ENCODE results near the gene CRYBG2. TPM values are rescaled to one million over a fixed set of nuclear protein-coding genes. Genes with fewer than 3 reads are reported as not detected.

CRYBG2 gene
- total RNA-seq, 1 donor from 2014 or later: 0.27 TPM

DNA sequence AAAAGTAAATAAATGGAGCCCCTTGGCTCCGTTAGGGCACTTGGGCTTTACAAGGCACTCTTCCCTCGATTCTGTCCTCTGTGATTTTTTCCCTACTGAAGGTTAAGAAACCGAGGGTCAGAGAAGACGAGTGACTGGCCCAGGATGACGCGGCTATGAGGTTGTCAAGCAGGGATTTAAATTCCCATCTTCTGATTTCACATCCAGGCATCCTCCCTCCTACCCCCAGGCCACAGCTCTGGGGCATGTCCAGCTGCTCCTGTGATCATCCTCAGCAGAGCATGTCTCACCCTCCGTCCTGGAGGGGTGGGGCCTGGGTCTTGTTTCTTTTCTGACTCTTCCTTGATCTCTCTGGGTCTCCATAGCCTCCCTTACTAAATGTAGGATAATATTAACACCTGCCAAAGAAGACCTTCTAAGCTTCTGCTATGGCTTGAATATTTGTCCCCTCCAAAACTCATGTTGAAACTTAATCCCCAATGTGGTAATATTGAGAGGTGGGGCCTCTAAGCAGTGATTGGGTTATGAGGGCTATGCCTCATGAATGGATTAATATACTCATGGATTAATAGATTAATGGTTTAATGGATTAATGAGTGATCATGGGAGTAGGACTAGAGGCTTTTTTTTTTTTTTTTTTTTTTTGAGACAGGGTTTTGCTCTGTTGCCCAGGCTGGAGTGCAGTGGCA, 4.6 kb downstream of the CRYBG2 start:
- H3K9me3 Mint-ChIP-seq: no peaks in the 10 kb centered on the region
- CTCF ChIA-PET: interaction anchor here (0.6 kb wide), 1 partner anchor 14 kb away, joined by 3 read pairs; no protein-coding TSS in a partner anchor
- no peaks in the 10 kb centered on the region for H3K27me3 Mint-ChIP-seq
- POLR2A ChIA-PET: interaction anchor here (0.6 kb wide), 1 partner anchor 123 kb away, joined by 11 read pairs; no protein-coding TSS in a partner anchor
- H3K4me1 Mint-ChIP-seq: no peaks in the 10 kb centered on the region
- no peak for DNase-seq
- intact Hi-C loops (cut with micrococcal nuclease): no loop called here
- no peak overlapping the region for H3K27ac Mint-ChIP-seq
- no peak overlapping the region for H3K4me3 Mint-ChIP-seq
- TF ChIP-seq, protein P1, sequence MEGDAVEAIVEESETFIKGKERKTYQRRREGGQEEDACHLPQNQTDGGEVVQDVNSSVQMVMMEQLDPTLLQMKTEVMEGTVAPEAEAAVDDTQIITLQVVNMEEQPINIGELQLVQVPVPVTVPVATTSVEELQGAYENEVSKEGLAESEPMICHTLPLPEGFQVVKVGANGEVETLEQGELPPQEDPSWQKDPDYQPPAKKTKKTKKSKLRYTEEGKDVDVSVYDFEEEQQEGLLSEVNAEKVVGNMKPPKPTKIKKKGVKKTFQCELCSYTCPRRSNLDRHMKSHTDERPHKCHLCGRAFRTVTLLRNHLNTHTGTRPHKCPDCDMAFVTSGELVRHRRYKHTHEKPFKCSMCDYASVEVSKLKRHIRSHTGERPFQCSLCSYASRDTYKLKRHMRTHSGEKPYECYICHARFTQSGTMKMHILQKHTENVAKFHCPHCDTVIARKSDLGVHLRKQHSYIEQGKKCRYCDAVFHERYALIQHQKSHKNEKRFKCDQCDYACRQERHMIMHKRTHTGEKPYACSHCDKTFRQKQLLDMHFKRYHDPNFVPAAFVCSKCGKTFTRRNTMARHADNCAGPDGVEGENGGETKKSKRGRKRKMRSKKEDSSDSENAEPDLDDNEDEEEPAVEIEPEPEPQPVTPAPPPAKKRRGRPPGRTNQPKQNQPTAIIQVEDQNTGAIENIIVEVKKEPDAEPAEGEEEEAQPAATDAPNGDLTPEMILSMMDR (IDR thresholded peaks at IDR 0.05): no peak
- ATAC-seq (ENCODE audit: low read depth): no peak
- no peaks in the 10 kb centered on the region for H3K36me3 Mint-ChIP-seq (ENCODE audit: low read depth)

DNA sequence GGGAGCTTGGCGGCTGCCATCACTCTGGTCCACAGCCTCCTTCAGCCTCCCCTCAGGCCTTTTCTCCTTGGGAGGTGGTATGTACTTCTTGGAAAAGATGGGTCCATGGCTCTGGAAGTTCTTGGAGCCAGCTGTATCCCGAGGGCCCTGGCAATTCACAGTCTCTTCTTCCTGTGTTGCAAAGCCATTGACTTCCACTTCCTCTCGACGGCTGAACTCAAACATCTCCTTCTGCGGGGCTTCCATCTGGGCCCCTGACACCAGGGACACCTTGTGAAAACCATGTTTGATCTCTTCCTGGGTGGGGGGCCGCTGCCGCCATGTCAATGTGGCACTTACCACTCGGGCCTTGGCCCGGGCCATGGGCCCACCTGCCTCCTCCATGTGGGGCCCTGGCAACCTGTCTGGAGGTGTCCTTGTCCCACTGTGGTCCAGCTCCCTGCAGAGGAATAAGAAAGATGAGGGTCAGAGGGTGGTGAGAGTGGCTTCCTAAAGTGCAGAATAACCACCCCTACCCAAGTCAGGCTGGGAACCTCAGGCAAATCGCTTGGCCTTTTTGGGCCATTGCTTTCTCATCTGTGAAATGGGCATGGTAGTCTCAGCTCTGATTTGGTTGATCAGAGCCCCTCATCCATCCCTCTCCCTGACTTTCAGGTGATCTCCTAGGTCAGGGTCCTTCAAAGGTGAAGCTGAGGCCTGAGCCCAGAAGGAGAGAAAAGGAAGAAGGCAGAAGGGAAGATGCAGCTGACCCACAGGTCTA, 7.5 kb downstream of the CRYBG2 start:
- DNase-seq: no peak
- Mint-ChIP-seq H3K4me3 (no peak overlapping the region), H3K27me3 (no peaks in the 10 kb centered on the region), H3K27ac (no peak overlapping the region), H3K36me3 (ENCODE audit: low read depth) (no peaks in the 10 kb centered on the region), H3K4me1 (no peaks in the 10 kb centered on the region), H3K9me3 (no peaks in the 10 kb centered on the region)
- TF ChIP-seq, protein P1 (IDR thresholded peaks at IDR 0.05): no peak
- ChIA-PET CTCF (no interaction called here), POLR2A (no interaction called here)
- ATAC-seq (ENCODE audit: low read depth): no peak
- intact Hi-C loops (cut with micrococcal nuclease): no loop called here

DNA sequence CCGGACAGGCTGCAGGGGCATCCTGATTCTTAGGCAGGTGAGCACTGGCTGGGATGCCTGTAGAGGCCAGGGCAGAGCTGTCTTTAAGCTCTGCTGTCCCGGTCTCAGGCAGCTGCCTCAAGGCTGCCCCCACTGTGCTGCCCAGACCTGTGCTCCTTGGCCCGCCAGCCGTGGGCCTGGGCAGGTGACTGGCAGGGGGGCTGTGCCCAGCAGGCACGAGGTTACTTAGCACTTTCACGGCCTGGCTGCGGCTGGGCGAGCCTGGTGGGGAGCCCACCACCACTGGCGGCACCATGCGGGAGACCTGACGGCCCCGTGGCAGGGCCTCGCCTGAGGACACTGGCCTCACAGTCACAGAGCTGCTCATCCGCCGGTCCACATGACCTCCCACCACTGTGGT, 8.2 kb downstream of the CRYBG2 start:
- DNase-seq: no peak
- H3K27ac Mint-ChIP-seq: no peak overlapping the region
- no peaks in the 10 kb centered on the region for H3K4me1 Mint-ChIP-seq
- no peaks in the 10 kb centered on the region for H3K27me3 Mint-ChIP-seq
- H3K4me3 Mint-ChIP-seq: no peak overlapping the region
- ATAC-seq (ENCODE audit: low read depth): no peak
- POLR2A ChIA-PET: no interaction called here
- intact Hi-C loops (cut with micrococcal nuclease): no loop called here
- CTCF ChIA-PET: no interaction called here
- H3K9me3 Mint-ChIP-seq: no peaks in the 10 kb centered on the region
- TF ChIP-seq, protein P1 (IDR thresholded peaks at IDR 0.05): no peak
- H3K36me3 Mint-ChIP-seq (ENCODE audit: low read depth): no peaks in the 10 kb centered on the region

DNA sequence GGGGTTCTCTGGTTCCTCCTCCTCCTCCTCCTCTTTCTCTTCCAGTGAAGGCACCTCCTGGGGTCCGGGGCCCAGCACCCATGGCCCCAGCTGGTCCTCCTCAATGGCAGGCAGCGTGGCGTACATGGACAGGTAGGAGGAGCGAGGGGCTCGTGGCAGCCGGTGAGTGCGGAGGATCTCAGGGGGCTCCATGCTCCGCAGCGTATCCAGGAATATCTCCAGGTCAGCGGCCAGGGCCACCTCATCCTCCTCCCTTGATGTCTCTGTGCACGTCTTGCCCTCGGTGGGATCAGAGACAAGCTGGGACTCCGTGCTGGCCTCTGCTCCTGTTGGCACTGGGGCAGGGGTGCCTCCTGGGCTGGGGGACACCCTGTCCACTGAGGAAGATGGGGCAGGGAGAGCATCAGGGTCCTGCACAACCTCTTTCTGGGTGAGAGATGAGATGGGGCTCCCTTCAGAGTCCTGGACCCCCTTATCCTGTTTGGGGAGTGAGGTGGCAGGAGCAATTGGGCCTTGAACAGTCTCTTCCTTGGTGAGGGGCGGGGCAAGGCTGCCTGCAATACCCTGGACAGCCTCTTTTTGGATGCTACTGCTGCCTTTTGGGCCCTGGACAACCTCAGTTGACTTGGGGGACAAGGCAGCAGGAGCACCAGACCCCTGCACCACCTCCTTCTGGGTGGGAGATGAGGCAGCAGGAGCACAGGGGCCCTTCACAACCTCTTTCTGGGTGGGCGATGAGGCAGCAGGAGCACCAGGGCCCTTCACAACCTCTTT, 9.6 kb downstream of the CRYBG2 start:
- no peaks in the 10 kb centered on the region for H3K36me3 Mint-ChIP-seq (ENCODE audit: low read depth)
- no peaks in the 10 kb centered on the region for H3K9me3 Mint-ChIP-seq
- H3K27me3 Mint-ChIP-seq: no peaks in the 10 kb centered on the region
- ChIA-PET POLR2A (no interaction called here), CTCF (no interaction called here)
- TF ChIP-seq, protein P1 (IDR thresholded peaks at IDR 0.05): no peak
- no peak for DNase-seq
- intact Hi-C loops (cut with micrococcal nuclease): no loop called here
- H3K4me3 Mint-ChIP-seq: no peak overlapping the region
- H3K4me1 Mint-ChIP-seq: no peaks in the 10 kb centered on the region
- H3K27ac Mint-ChIP-seq: no peak overlapping the region
- no peak for ATAC-seq (ENCODE audit: low read depth)

DNA sequence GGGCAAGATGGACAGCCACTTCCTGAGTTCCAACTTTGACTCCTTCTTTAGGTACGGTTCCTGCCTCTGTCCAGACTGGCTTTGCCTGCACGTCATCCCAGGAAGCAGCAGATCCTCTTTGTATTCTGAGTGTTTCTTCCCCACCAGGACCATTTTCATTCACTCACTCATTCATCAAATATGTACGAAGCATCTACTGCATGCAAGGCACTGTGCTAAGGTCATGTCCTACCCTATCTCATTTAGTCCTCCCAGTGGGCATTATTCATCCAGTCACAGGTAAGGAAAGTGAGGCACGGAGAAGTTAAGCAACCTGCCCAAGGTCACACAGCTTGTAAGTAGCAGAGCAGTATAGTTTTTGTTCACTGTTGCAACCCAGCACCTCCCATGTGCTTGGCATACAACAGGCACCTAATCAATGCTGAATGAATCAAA, 13.9 kb downstream of the CRYBG2 start:
- intact Hi-C loops (cut with micrococcal nuclease): no loop called here
- Mint-ChIP-seq H3K27me3 (no peaks in the 10 kb centered on the region), H3K27ac (no peak overlapping the region), H3K4me3 (no peak overlapping the region), H3K4me1 (peaks cover 9% of the 10 kb centered on the region), H3K36me3 (ENCODE audit: low read depth) (no peaks in the 10 kb centered on the region), H3K9me3 (no peaks in the 10 kb centered on the region)
- DNase-seq: no peak
- TF ChIP-seq, protein P1 (IDR thresholded peaks at IDR 0.05): no peak
- ChIA-PET POLR2A (no interaction called here), CTCF (no interaction called here)
- no peak for ATAC-seq (ENCODE audit: low read depth)

All from activated B cell treated with CpG ODN at 0.5 μM for 24 hours (primary cell).